ENCODE measurements around the gene ALK. TPM values are rescaled to one million over a fixed set of nuclear protein-coding genes. Genes with fewer than 3 reads are reported as not detected.

The ALK gene
- polyA plus RNA-seq, 3 donors = 0.02 to 1.0 (median 0.13) TPM

DNA sequence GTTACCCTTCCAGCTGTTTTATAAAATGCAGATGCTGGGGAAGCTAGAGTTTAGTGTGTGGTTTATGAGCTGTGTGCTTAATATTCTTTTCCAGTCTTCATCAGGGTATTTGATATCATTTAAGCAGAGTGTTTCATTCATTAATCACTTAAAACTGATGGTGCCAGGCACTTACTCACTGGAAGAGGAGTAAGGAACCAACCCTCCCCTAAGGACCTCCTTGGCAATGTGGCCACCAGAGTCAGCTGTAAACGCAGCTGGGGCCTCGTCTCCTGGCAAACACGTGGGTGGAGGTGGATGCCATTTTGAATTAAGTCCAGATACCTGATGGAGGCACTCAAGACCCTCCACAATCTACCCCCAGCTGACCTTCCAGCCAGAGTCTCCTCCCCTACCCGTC lies 474.5 kb downstream of the ALK start:
- WGBS, 3 donors = 57 to 77% (median 58%) methylated on average over 4 of the region's 4 CpGs
- no peak overlapping the region for H3K27ac ChIP-seq (ENCODE audit: low read depth, low read length)

DNA sequence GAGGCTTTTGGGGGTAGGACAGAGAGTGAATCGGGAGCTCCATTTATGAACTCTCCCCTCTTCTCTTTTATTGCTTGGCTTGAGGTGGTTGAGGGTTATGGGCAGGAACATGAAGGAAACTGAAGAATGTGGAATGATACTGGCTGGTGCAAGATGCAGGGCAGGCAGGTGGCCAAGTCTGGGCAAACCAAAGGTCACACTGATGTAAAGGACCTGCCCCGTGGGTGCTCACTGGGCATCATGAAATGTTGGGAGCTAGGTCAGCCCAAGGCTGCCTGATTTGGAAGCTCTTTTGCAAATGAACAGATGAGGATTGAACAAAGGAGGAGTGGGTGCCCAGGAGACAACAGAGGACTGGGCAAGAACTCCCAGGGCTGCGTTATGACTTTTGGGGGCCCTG lies 477.2 kb downstream of the ALK start:
- H3K27ac ChIP-seq (ENCODE audit: low read depth, low read length) = no peak overlapping the region
- WGBS, 3 donors = 70 to 87% (median 76%) methylated on average over 3 of the region's 3 CpGs

DNA sequence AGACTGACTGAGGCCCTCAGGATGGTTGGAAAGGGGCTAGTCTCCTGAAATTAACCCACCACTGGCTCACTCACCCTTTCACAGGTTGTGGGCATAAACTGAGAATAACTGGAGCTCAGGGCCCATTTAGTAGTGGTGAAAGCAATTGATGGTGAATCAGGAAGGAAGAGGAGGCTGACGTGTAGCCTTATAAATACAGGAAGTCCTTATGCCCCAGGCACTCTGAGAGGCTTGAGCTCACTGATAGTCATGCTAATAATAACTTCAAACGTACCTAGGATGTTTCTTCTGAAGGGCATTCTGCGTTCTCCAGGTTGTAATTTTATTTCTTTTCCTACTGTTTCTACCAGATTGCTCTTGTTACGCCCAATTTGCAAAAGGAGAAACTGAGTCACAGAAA lies 477.8 kb downstream of the ALK start:
- 27 to 40% (median 36%) methylated on average over 4 of the region's 4 CpGs for WGBS, 3 donors
- H3K27ac ChIP-seq (ENCODE audit: low read depth, low read length) = no peak overlapping the region

DNA sequence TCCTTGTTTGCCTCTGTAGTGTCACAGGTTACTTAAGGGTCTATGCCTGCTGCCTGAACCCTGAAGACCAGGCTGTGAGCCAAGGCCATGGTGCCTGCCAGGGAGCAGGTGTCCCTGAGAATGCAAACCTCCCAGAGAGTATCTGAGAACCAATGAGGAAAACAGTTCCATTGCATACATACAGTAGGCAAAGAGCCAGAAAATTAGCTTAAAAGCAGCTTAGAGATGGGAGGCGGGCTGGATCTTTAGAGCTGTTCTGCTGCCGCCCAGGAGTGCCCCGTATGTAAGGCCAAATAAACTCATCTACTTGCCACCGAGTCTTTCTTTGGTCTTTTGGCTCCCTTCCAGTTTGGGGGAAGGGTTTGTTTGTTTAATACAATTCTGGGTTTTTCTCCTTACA lies 478.2 kb downstream of the ALK start:
- whole genome bisulfite sequencing, 3 donors = 20 to 61% (median 60%) methylated on average over 4 of the region's 4 CpGs
- H3K27ac ChIP-seq (ENCODE audit: low read depth, low read length) = no peak overlapping the region

DNA sequence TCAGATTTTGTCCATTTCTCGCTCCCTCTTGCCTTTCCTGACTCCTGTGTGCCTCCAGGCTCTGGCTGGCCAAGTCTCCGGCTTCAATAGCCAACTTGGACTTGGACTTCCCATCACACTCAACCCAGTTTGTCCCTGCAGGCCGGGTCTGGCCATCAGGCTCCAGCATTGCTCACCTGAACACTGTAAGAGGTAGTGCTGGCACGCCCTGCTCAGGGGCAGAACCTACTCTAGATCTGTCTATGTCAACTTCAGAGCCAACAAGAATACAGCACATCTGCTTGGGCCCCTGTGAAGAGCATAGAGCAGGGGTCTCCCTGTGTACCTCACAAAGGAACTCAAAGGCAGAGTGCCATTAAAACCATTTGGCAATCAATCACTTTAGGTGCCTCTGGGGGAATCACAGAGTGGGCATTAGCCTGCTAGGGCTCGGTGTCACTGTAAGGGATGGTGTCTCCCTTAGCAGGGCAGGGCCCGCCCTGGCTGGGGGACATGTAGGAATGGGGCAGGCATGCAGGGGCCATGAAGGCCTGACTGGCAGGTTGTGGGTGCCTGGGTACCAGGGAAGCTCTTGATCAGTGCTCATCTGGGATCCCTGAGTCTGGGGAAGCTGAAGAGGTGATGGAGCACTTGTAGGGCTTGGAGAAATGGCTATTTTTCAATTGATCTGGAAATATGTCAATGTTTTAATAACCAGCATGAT lies 480.3 kb downstream of the ALK start:
- WGBS, 3 donors = 80 to 97% (median 86%) methylated on average over 6 of the region's 6 CpGs
- H3K27ac ChIP-seq (ENCODE audit: low read depth, low read length) = no peak overlapping the region

DNA sequence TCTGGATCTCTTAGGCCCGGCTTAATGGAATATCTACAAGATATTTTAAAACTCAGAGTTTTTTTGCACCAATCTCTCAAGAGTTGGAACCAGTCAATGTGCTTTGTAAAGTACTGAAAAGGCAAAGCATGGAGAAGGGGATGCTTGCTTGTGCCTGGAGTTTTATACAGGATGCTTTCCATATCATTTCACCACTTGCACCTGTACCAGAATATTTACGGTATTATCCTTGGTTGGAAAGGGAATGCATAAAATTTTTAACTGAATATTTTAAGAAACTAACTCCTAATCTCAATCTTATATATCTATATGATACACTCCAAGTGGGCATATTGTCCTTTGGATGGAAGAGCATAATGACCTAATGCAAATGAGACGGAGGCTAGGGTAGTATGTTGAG lies 487.5 kb downstream of the ALK start:
- H3K27ac ChIP-seq (ENCODE audit: low read depth, low read length) = no peak overlapping the region
- WGBS, 3 donors = 91 to 94% (median 93%) methylated on average over 3 of the region's 3 CpGs

DNA sequence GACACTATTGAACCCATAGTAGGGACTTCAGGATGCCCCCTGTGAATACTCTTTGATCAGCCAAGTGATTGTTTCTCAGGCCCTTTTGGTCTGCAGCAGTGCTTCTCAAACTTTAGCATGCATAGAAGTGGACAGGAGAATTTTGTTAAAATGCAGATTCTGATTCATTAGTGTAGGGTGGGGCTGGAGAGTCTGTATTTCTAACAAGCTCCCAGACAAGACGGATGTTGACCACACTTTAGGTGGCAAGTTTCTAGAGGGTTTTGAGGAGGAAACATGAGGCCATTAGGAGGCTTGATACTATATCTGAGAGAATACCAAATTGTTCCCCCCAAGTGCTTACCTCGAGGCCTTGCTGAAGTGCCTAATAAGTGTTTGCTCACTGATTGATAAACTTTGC lies 488.3 kb downstream of the ALK start:
- WGBS, 3 donors = 79 to 82% (median 81%) methylated on average over 2 of the region's 2 CpGs
- no peak overlapping the region for H3K27ac ChIP-seq (ENCODE audit: low read depth, low read length)

DNA sequence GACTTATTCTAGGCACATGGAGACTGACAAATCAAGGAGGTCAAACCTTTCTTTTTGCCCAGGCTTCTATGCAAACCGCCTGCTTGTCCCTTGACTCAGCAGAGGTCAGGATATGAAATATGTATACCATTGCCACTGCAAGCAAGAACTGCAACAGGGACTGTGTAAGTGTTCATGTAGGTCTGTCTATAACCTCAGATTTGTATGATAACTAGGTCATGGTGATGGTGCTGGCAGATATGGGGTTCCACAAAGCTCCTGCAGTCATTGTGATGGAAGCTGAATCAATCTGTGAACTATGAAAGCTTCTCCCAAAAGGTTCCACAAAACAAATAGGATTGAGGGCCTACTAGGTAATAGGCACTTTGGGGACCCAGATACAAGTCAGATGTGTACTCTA lies 489.9 kb downstream of the ALK start:
- WGBS, 3 donors = 88 to 96% (median 93%) methylated on average over 1 of the region's 1 CpG
- no peak overlapping the region for H3K27ac ChIP-seq (ENCODE audit: low read depth, low read length)

DNA sequence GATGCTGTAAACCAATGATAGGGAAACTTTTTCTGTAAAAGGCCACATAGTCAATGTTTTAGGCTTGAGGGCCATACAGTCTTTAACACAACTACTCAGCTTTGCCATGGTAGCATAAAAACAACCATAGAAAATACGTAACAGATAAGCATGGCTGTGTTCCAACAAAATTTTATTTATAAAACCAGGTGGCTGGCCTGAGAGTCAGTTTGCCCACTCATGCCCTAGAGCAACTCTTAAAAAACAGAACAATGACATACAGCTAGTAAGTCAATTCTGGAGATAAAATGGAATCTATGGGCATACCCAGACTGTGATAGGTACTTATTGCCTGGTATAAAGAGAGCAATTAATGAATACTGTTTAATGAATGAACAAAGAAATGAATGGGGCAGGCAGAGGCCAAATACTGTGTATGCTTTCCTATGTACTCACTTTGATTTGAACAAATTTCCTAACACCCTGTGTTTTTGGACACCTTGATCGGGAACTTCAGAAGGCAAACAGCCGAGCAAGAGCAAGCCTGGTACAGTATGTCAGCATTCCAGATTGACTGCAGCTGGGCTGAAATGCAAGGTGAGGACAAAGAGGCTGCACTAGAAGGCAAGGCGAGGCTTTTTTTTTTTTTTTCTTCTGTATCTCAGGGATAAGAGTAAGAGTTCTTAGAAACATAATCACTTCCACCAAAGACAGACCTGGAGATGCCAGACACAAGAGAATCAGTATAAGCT lies 490.8 kb downstream of the ALK start:
- WGBS, 3 donors = 39 to 70% (median 68%) methylated on average over 4 of the region's 4 CpGs
- no peak overlapping the region for H3K27ac ChIP-seq (ENCODE audit: low read depth, low read length)

DNA sequence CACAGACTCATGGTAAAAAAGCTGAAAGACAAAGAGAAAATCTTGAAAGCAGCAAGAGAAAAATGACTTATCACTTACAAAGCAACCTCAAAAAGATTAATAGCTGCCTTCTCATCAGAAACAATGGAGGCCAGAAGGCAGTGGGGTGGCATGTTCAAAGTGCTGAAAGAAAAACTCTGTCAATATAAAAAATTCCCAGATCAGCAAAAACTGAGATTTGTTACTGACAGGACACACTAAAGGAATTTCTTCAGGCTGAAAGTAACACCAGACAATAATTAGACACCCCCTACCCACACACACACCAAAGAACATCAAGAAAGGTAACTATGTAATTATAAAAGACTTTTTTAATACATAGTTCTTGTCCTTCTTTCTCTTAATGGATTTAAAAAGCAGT lies 495.0 kb downstream of the ALK start:
- no peak overlapping the region for H3K27ac ChIP-seq (ENCODE audit: low read depth, low read length)

DNA sequence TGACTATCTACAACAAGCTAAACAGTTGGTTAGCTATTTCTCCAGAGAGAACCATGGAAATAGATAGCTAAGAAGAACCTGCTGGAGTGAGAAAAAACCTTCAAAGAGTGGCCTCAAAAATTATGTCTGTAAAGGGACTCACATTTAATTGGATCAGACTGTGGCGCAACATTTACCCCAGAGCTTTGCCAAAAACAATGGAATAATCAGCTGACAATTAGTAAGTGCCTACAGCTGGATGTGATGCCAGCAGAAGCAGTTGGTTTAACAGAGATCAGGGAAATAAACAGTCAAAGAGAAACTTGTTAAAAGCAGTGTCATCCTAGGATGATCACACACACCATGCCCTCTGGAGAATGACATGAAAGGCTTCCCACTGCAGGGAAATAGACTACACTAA lies 495.5 kb downstream of the ALK start:
- 86 to 96% (median 95%) methylated on average over 1 of the region's 1 CpG for WGBS, 3 donors
- no peak overlapping the region for H3K27ac ChIP-seq (ENCODE audit: low read depth, low read length)

DNA sequence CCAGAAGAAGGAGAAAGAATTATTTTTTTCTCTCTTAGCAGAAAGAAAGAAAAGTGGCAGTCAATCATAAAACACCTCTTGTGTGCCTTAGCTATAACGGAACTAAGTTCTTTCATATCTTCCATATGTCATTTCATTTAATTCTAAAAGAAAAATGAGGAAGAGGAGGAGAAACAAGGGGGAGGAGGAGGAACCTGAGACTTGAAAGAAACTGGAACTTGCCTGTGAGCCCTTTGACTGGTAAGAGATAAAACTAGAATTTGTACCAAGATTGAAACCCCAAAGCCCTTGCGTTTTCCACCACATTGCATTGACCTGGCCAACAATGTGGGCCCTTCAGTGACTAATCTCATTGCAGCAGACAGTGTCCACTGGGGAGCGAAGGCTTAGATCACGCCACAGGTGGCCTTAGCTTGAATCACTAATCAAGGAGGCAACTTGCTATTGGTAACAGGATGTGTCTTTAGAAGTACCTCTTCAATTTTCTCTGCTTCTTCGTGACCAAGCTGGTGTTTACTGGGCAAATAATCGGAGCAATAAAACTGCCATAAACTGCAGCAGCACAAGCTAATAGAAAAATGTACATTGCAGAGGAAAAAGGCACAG lies 498.2 kb downstream of the ALK start:
- WGBS, 3 donors = 58 to 64% (median 64%) methylated on average over 6 of the region's 6 CpGs
- H3K27ac ChIP-seq (ENCODE audit: low read depth, low read length) = no peak overlapping the region

DNA sequence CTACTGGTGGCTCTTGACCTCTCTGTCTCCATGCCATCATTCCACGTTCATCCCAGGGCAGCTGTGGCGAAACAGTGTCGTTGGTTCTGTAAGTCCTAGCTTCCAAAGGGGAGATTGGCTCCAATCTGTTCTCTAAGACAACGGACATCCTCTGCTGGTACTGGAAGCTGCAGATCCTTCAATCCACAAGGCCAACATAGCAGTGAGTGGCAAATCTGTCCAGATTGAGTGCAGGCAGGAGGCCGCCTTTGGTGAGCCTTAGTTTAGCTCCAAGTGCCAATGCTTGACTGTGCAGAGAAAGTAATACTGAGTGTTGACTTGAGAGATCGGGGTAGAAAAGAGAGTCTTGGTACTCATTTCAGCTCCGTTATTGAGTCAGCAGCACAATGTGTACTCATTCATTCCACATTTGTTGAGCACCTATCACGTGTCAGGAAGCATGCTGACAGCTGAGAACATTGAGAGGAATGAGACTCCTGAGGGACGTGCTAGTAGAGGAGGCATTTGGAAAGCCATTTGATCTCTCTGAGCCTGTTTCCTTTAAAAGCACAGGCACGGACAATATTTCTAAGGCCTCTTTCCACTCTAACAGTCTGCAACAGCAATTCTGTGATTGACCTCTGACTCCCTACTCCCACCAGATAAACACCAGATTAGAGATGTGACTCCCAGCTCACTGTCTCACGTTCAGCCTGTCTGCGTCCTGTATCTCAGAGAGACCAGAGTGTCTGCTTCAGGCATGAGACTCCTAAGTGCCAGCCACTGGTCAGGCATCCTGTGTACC lies 500.2 kb downstream of the ALK start:
- no peak overlapping the region for H3K27ac ChIP-seq (ENCODE audit: low read depth, low read length)
- 63 to 77% (median 67%) methylated on average over 12 of the region's 12 CpGs for WGBS, 3 donors

DNA sequence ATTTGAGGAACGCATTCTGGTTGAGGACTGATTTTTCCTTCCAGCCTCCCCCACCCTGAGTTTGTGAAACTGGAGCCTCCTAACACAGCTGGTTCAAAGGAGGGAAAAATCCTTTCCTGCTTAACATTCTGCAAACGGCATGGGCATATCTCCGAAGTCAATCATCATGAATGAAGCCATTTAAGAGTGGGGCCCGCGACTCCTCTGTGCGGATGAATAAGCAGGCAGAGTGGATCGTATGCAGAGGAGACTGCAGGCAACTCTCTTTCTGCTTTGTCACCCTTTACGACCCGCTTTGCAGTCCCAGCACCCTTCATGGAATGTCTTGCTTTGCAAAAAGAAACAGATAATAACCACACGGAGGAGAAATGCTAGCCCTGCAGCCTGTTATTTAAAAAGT lies 500.9 kb downstream of the ALK start:
- H3K27ac ChIP-seq (ENCODE audit: low read depth, low read length) = no peak overlapping the region
- WGBS, 3 donors = 65 to 78% (median 77%) methylated on average over 10 of the region's 10 CpGs

DNA sequence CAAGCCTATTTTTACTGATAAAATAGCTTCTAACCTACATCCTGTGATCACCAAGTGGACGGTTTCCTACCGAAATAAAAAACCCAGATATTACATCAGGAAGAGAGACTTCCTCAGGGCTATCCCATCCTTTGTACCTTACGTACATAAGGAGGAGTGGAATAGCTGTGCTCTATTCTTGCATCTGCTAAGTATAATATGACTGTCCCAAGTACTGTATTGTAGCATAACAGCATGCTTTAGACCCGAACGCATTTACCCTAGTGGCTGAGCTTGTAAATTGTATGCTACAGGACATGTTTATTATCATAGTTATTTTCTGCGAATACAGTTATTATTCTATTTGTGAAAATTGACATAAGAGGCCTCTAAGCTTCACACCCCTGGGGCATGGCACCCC lies 503.8 kb downstream of the ALK start:
- no peak overlapping the region for H3K27ac ChIP-seq (ENCODE audit: low read depth, low read length)
- 60 to 87% (median 74%) methylated on average over 6 of the region's 6 CpGs for WGBS, 3 donors

DNA sequence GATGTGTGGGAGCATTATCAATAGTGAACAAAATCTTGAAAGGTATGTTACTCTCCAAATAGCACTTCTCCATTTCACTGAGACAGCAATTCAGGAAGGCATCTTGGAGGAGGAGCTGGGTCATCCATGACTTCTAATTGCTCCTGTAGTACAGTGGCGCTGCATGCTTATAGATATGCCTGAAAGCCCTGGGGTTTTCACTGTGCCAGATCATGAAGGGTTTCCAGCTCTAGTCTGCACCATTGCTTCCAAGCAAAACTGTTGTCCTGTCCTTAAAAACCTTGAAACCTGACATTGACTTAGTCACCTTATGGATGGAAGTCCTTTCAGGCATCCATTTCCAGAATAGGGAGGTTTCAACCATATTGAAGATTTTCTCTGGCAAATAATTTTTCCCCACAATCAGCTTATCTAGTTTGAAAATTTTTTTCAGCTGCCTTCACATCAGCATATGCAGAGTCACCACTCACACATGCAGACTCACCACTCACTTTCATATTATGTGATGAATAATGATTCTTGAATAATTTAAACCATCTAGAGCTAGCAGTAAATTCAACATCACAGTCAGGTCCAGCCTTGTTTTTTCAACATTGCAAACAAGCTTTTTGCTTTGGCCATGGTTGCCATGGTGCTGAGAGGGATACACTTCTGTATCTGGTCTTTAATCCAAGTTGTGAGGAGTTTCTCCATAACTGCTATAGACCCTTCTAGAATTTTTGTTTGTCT lies 509.0 kb downstream of the ALK start:
- H3K27ac ChIP-seq (ENCODE audit: low read depth, low read length) = no peak overlapping the region
- 94 to 96% (median 96%) methylated on average over 1 of the region's 1 CpG for WGBS, 3 donors

DNA sequence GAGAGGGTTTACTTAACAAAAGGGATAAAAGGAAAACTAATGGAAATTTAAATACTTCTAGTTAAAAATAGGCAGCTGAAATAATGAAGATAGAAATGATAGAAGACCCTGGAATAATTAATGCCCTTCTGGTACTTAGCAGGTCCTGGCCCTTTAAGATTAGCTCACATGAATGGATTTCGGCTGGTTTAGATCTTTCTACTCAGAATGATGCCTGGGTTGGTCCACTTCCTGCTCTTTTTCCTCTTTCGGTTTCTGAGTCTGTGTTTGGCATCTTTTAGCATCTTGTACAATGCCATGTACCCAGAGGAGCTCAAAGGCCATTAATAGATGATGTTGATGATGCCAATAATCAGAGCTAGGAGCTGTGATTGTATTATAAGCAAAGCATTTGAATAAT lies 515.7 kb downstream of the ALK start:
- 4 to 27% (median 19%) methylated on average over 2 of the region's 2 CpGs for WGBS, 3 donors
- no peak overlapping the region for H3K27ac ChIP-seq (ENCODE audit: low read depth, low read length)

DNA sequence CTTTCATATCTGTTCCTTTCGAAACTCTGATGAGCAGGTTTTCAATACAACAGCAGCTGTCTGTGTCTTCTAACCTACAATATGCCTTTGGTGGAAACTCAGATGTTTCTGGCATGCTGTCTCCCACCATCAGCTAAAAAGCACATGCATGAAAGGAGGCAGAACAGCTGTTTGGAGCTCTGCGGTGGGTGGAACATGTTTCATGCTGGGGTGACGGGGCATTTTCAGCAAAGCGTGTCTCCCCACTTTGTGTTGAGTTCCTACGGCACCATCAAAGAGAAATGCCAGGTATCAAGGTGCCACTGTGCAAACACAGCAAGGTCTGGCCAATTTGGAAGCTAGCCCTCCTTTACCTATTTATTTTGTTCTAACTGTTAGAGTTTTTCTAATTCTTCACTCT lies 516.1 kb downstream of the ALK start:
- H3K27ac ChIP-seq (ENCODE audit: low read depth, low read length) = no peak overlapping the region
- WGBS, 3 donors = 29 to 87% (median 83%) methylated on average over 5 of the region's 5 CpGs

All from adipose tissue (tissue), 3 donors.